HG03469 (cell line): ENCODE results near the gene STRBP.

Experiments
- ATAC-seq: cut with Tn5 transposase; IDR thresholded peaks from one replicate; pipeline ENCODE4 v1.9.1; 2021; ENCODE audit warnings: mild to moderate bottlenecking, moderate library complexity, moderate number of reproducible peaks; ENCODE audit not compliant: unreplicated experiment

Gene STRBP

GRCh38 chr9:123072407-123072995 lies 195.9 kb downstream of the STRBP start:
- no peak for ATAC-seq
